H1 (cell line): ENCODE measurements around the gene ATPAF1.

Source experiments
- ASH2L ChIP-seq: fragments of 200-600, 300-600 bp; sonication (generic); IDR thresholded peaks from one replicate; pipeline ENCODE4 v1.7.1; 2017; ENCODE audit warnings: low read length
- CTCF ChIP-seq, 3 experiments: IDR thresholded peaks; 1 replicate in 2 of 3; 2 replicates in 1 of 3; pipeline versions ENCODE4 v1.5.1 to v1.6.1; 2011; ENCODE audit warnings: low read length in 3 of 3, mild to moderate bottlenecking in 3 of 3, inconsistent platforms in 2 of 3, low read depth in 1 of 3, moderate library complexity in 1 of 3; ENCODE audit not compliant: insufficient read depth in 1 of 3; ENCODE audit errors: control extremely low read depth in 1 of 3
- EZH2 ChIP-seq: fragments of 200-600 bp; sonication (generic); IDR thresholded peaks from 2 replicates; pipeline ENCODE4 v1.7.1; 2012; ENCODE audit warnings: low read depth, mild to moderate bottlenecking, moderate library complexity, low read length, inconsistent platforms; ENCODE audit not compliant: severe bottlenecking
- JUND ChIP-seq: IDR thresholded peaks from 2 replicates; pipeline ENCODE4 v1.6.1; 2011; ENCODE audit warnings: mild to moderate bottlenecking, improper control_type of control experiment, low read length
- MAX ChIP-seq: IDR thresholded peaks from 2 replicates; pipeline ENCODE4 v1.6.1; 2012; ENCODE audit warnings: inconsistent platforms
- RAD21 ChIP-seq, 2 experiments: IDR thresholded peaks in 1 of 2; conservative IDR thresholded peaks in 1 of 2; 2 replicates each; pipeline ENCODE4 v1.6.1; 2011; ENCODE audit warnings: low read depth in 2 of 2, low read length in 2 of 2, improper control_type of control experiment in 1 of 2, inconsistent platforms in 1 of 2, mild to moderate bottlenecking in 1 of 2, moderate library complexity in 1 of 2
- SP1 ChIP-seq: IDR thresholded peaks from 2 replicates; pipeline ENCODE4 v1.6.1; 2011; ENCODE audit warnings: low read depth, low read length
- ZNF274 ChIP-seq: IDR thresholded peaks from 2 replicates; pipeline ENCODE4 v1.7.0; 2012; ENCODE audit warnings: low read length, borderline replicate concordance; ENCODE audit errors: extremely low read depth

GRCh38 chr1:46687093-46687659 lies 19.0 kb upstream of the ATPAF1 start:
- TF ChIP-seq SP1 (no peak), ZNF274 (no peak), ASH2L (no peak), RAD21 (IDR thresholded peaks at IDR 0.05 in 1 of 2, conservative IDR thresholded peaks at IDR 0.05 in 1 of 2; ENCODE audit: low read depth in 2 of 2, low read length in 2 of 2) (no peak), MAX (no peak), EZH2 (no peak), CTCF (IDR thresholded peaks at IDR 0.05; ENCODE audit: control extremely low read depth in 1 of 3, insufficient read depth in 1 of 3, low read depth in 1 of 3, low read length in 3 of 3) (no peak), JUND (no peak)
